HepG2 (cell line): ENCODE data around the gene CAPZA1. TPM values are rescaled to one million over a fixed set of nuclear protein-coding genes. Genes with fewer than 3 reads are reported as not detected.

Source experiments
- BCL6 ChIP-seq: IDR thresholded peaks from 2 replicates; pipeline ENCODE4 v1.6.1; 2016; ENCODE audit warnings: missing genetic modification reagents, missing compliant biosample characterization
- CREB1 ChIP-seq, 2 experiments: fragments of 450-650 bp in 1 of 2; IDR thresholded peaks; 2 replicates each; pipeline ENCODE4 v1.6.1; 2016 to 2017; ENCODE audit warnings: control low read depth in 1 of 2, mild to moderate bottlenecking in 1 of 2, missing compliant biosample characterization in 1 of 2, missing genetic modification characterization in 1 of 2
- ELF1 ChIP-seq: sonication (generic); formaldehyde crosslinking; IDR thresholded peaks from 2 replicates; pipeline ENCODE4 v1.4.0; 2020; ENCODE audit warnings: missing genetic modification reagents
- ERF ChIP-seq: IDR thresholded peaks from 2 replicates; pipeline ENCODE4 v1.6.1; 2018; ENCODE audit warnings: missing biosample characterization, missing genetic modification reagents
- FOXA3 ChIP-seq: IDR thresholded peaks from 2 replicates; pipeline ENCODE4 v1.6.1; 2016; ENCODE audit warnings: missing genetic modification reagents, missing compliant biosample characterization
- FOXK1 ChIP-seq: sonication (generic); formaldehyde crosslinking; IDR thresholded peaks from 2 replicates; pipeline ENCODE4 v1.4.0; 2020; ENCODE audit warnings: low read depth, missing genetic modification reagents, borderline replicate concordance
- HMGA1 ChIP-seq: sonication (generic); formaldehyde crosslinking; conservative IDR thresholded peaks from 2 replicates; pipeline ENCODE4 v1.4.0; 2020; ENCODE audit warnings: missing genetic modification reagents
- KDM3A ChIP-seq: IDR thresholded peaks from 2 replicates; pipeline ENCODE4 v1.6.1; 2018; ENCODE audit warnings: low read depth, missing compliant biosample characterization
- KLF9 ChIP-seq: IDR thresholded peaks from 2 replicates; pipeline ENCODE4 v1.6.1; 2016; ENCODE audit warnings: low read depth
- POGZ ChIP-seq: sonication (generic); formaldehyde crosslinking; IDR thresholded peaks from 2 replicates; pipeline ENCODE4 v1.4.0; 2020; ENCODE audit warnings: mild to moderate bottlenecking, missing genetic modification reagents
- RBM22 ChIP-seq: fragments of 200-400 bp; formaldehyde crosslinking; optimal IDR thresholded peaks from 2 replicates; pipeline ENCODE3; 2017; ENCODE audit warnings: mild to moderate bottlenecking, low read length, moderate library complexity
- SMC3 ChIP-seq: IDR thresholded peaks from 2 replicates; pipeline ENCODE4 v1.6.1; 2011; ENCODE audit warnings: low read length, improper control_type of control experiment
- STAG1 ChIP-seq: sonication (generic); formaldehyde crosslinking; IDR thresholded peaks from 2 replicates; pipeline ENCODE4 v1.4.0; 2020; ENCODE audit warnings: missing genetic modification reagents
- TFAP4 ChIP-seq: sonication (generic); IDR thresholded peaks from 2 replicates; pipeline ENCODE4 v1.6.1; 2016; ENCODE audit warnings: low read depth, borderline replicate concordance
- THYN1 ChIP-seq: sonication (generic); formaldehyde crosslinking; IDR thresholded peaks from 2 replicates; pipeline ENCODE4 v1.8.1; 2023; ENCODE audit warnings: low read depth, mild to moderate bottlenecking, moderate library complexity, missing genetic modification reagents, borderline replicate concordance
- ZC3H13 ChIP-seq: sonication (generic); formaldehyde crosslinking; IDR thresholded peaks from 2 replicates; pipeline ENCODE4 v1.8.1; 2023; ENCODE audit warnings: mild to moderate bottlenecking, missing genetic modification reagents, moderate library complexity
- ZNF12 ChIP-seq: sonication (generic); formaldehyde crosslinking; IDR thresholded peaks from 2 replicates; pipeline ENCODE4 v1.5.0; 2020; ENCODE audit warnings: missing genetic modification reagents
- ZNF136 ChIP-seq: sonication (generic); formaldehyde crosslinking; IDR thresholded peaks from 2 replicates; pipeline ENCODE4 v1.8.1; 2022; ENCODE audit warnings: low read depth, mild to moderate bottlenecking, moderate library complexity, missing genetic modification reagents
- ZNF18 ChIP-seq: sonication (generic); formaldehyde crosslinking; IDR thresholded peaks from 2 replicates; pipeline ENCODE4 v1.8.0; 2022; ENCODE audit warnings: mild to moderate bottlenecking, missing genetic modification reagents; ENCODE audit not compliant: insufficient replicate concordance
- ZNF317 ChIP-seq: sonication (generic); formaldehyde crosslinking; IDR thresholded peaks from 2 replicates; pipeline ENCODE4 v1.5.0; 2020; ENCODE audit warnings: mild to moderate bottlenecking, missing genetic modification reagents
- ZNF333 ChIP-seq: sonication (generic); formaldehyde crosslinking; IDR thresholded peaks from 2 replicates; pipeline ENCODE4 v1.4.0; 2020; ENCODE audit warnings: mild to moderate bottlenecking, missing genetic modification reagents, borderline replicate concordance
- ZNF354B ChIP-seq: sonication (generic); formaldehyde crosslinking; IDR thresholded peaks from 2 replicates; pipeline ENCODE4 v1.8.0; 2022; ENCODE audit warnings: mild to moderate bottlenecking, missing genetic modification reagents
- ZNF672 ChIP-seq: sonication (generic); formaldehyde crosslinking; IDR thresholded peaks from 2 replicates; pipeline ENCODE4 v1.8.1; 2022; ENCODE audit warnings: missing genetic modification reagents
- ZNF710 ChIP-seq: sonication (generic); formaldehyde crosslinking; IDR thresholded peaks from 2 replicates; pipeline ENCODE4 v1.5.0; 2020; ENCODE audit warnings: mild to moderate bottlenecking, missing genetic modification reagents, borderline replicate concordance
- ZNF792 ChIP-seq: IDR thresholded peaks from 2 replicates; pipeline ENCODE4 v1.6.1; 2016
- ZSCAN31 ChIP-seq: sonication (generic); formaldehyde crosslinking; IDR thresholded peaks from 2 replicates; pipeline ENCODE4 v1.5.0; 2020; ENCODE audit warnings: low read depth, mild to moderate bottlenecking, missing genetic modification reagents
- polyA plus RNA-seq, 8 experiments: library from polyadenylated mRNA; depleted of rRNA in 3 of 8; stranded (reverse) in 7 of 8; unstranded in 1 of 8; fragments of >200 nt; fragmentation: Illumina TruSeq in 4 of 8; extraction: Trizol in 4 of 8; gene quantifications; 2 replicates each; pipeline versions ENCODE4 v1.2.1 to v1.2.3, GENCODE V29; 2011 to 2016; ENCODE audit warnings: low read depth in 4 of 8, missing spikeins in 1 of 8, mixed read lengths in 1 of 8; ENCODE audit not compliant: insufficient read depth in 1 of 8
- total RNA-seq, 5 experiments: library from RNA; depleted of rRNA; stranded (reverse); fragments of >200 nt; fragmentation: Illumina TruSeq; extraction: Trizol; gene quantifications; 2 replicates each; pipeline ENCODE4 v1.2.3, GENCODE V29; 2016; ENCODE audit warnings: low read depth in 1 of 5

CAPZA1 gene
- total and polyA plus RNA-seq, 2 of the 13 experiments (the other 11 are each of a cell fraction or from before 2014, with no cell fraction given), result 67.0 to 117 TPM

GRCh38 chr1:112673592-112674439 lies 54.2 kb downstream of the CAPZA1 start (continued):
- TF ChIP-seq ZNF710 (CRISPR knock-in tag) (0 out of 2 replicates have a peak, but pooled peaks have one; percentile 53), SMC3 (peak; percentile 39; the same call in 1 of the 2 replicates), TFAP4 (peak; percentile 39; the same call in 1 of the 2 replicates), THYN1 (0 out of 2 replicates have a peak, but pooled peaks have one; percentile 26), ZNF18 (CRISPR knock-in tag) (peak; percentile 51), POGZ (CRISPR knock-in tag) (0 out of 2 replicates have a peak, but pooled peaks have one; percentile 28), FOXK1 (CRISPR knock-in tag) (0 out of 2 replicates have a peak, but pooled peaks have one; percentile 22), ERF (CRISPR knock-in tag) (0 out of 2 replicates have a peak, but pooled peaks have one; percentile 60), FOXA3 (CRISPR knock-in tag) (no peak), ZNF792 (CRISPR knock-in tag) (0 out of 2 replicates have a peak, but pooled peaks have one; percentile 57), ZNF354B (no peak), RBM22 (peak; percentile 94), ZNF317 (CRISPR knock-in tag) (0 out of 2 replicates have a peak, but pooled peaks have one; percentile 52), ZC3H13 (CRISPR knock-in tag) (0 out of 2 replicates have a peak, but pooled peaks have one; percentile 21), ELF1 (CRISPR knock-in tag) (peak; percentile 38; the same call in 1 of the 2 replicates), BCL6 (CRISPR knock-in tag) (peak; percentile 5; the same call in 1 of the 2 replicates), HMGA1 (CRISPR knock-in tag) (no peak), ZNF12 (0 out of 2 replicates have a peak, but pooled peaks have one; percentile 9), ZNF136 (no peak), CREB1 (IDR thresholded peaks at IDR 0.05) (no peak), CREB1 (CRISPR knock-in tag; IDR thresholded peaks at IDR 0.05) (0 out of 2 replicates have a peak, but pooled peaks have one; percentile 47), ZSCAN31 (no peak), ZNF333 (CRISPR knock-in tag) (0 out of 2 replicates have a peak, but pooled peaks have one; percentile 16), ZNF672 (CRISPR knock-in tag) (no peak), KDM3A (CRISPR knock-in tag) (0 out of 2 replicates have a peak, but pooled peaks have one; percentile 46), STAG1 (CRISPR knock-in tag) (peak; percentile 37), KLF9 (peak; percentile 72; the same call in 1 of the 2 replicates)
